DND-41 (cell line): Measurements from ENCODE around the gene TAF1A.

Source experiments
- ATAC-seq: fragments of 200-7000 bp; cut with Tn5 transposase; 3 replicates; pipeline ENCODE4 v1.9.1; 2021; ENCODE audit warnings: low read depth; ENCODE audit not compliant: insufficient read depth
- DNase-seq: peaks from one replicate; pipeline ENCODE4 v3.0.0-alpha.2; 2020
- H2AFZ ChIP-seq: 2 replicates; pipeline ENCODE4 v1.6.0; 2012; ENCODE audit warnings: low read depth, low read length
- H3K27ac ChIP-seq: 2 replicates; pipeline ENCODE4 v1.5.1; 2012; ENCODE audit warnings: low read length, inconsistent platforms
- H3K27me3 ChIP-seq: fragments of 200-600 bp; sonication (generic); 2 replicates; pipeline ENCODE4 v1.6.0; 2012; ENCODE audit warnings: low read length, mild to moderate bottlenecking, inconsistent platforms; ENCODE audit not compliant: insufficient read depth, poor library complexity
- H3K36me3 ChIP-seq: 2 replicates; pipeline ENCODE4 v1.5.1; 2012; ENCODE audit warnings: low read length, inconsistent platforms; ENCODE audit not compliant: insufficient read depth
- H3K4me1 ChIP-seq: 2 replicates; pipeline ENCODE4 v1.5.1; 2012; ENCODE audit warnings: mild to moderate bottlenecking, low read length; ENCODE audit not compliant: insufficient read depth
- H3K4me2 ChIP-seq: 2 replicates; pipeline ENCODE4 v1.6.0; 2012; ENCODE audit warnings: mild to moderate bottlenecking, moderate library complexity, low read length, inconsistent platforms; ENCODE audit not compliant: insufficient read depth
- H3K4me3 ChIP-seq, 2 experiments: fragments of 200-600 bp in 1 of 2; shearing (Covaris generic) in 1 of 2; 2 replicates each; pipeline ENCODE4 v1.5.1; 2012 to 2016; ENCODE audit warnings: inconsistent platforms in 2 of 2, low read length in 2 of 2, mild to moderate bottlenecking in 2 of 2, low read depth in 1 of 2, moderate library complexity in 1 of 2
- H3K79me2 ChIP-seq: 2 replicates; pipeline ENCODE4 v1.6.0; 2012; ENCODE audit warnings: low read length, inconsistent platforms; ENCODE audit not compliant: insufficient read depth
- H3K9ac ChIP-seq: 2 replicates; pipeline ENCODE4 v1.6.0; 2012; ENCODE audit warnings: low read depth, mild to moderate bottlenecking, inconsistent platforms, low read length, moderate library complexity
- H3K9me3 ChIP-seq: 2 replicates; pipeline ENCODE4 v1.5.1; 2012; ENCODE audit warnings: low read length, moderate library complexity, mild to moderate bottlenecking, inconsistent platforms; ENCODE audit not compliant: insufficient read depth, severe bottlenecking
- H4K20me1 ChIP-seq: 2 replicates; pipeline ENCODE4 v1.6.0; 2012; ENCODE audit warnings: low read length; ENCODE audit not compliant: insufficient read depth
- EZH2 ChIP-seq: IDR thresholded peaks from 3 replicates; pipeline ENCODE4 v1.6.1; 2012; ENCODE audit warnings: borderline replicate concordance, low read depth, mild to moderate bottlenecking, moderate library complexity, low read length, inconsistent platforms; ENCODE audit not compliant: severe bottlenecking
- TF ChIP-seq, protein P1 (sequence below): IDR thresholded peaks from 2 replicates; pipeline ENCODE4 v1.5.1; 2012; ENCODE audit warnings: borderline replicate concordance, low read length, moderate library complexity, mild to moderate bottlenecking; ENCODE audit not compliant: poor library complexity, severe bottlenecking; ENCODE audit errors: extremely low read depth

Gene TAF1A

DNA sequence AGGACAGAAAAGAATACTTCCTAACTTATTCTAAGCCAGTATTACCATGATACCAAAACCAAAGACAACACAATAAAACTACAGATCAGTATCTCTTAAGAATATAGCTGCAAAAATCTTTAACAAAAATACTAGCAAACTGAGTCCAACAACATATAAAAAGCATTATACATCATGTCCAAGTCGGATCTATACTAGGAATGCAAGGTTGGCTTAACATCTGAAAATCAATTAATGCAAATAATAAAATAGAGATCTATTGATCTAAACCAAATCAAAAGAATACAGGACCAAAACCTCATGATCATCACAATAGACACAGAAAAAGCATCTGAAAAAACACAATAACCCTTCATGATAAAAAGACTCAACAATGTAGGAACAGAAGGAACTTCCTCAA, 18.9 kb downstream of the TAF1A start:
- Histone ChIP-seq H3K9me3 (no peaks in the 10 kb centered on the region), H3K4me3 (no peak overlapping the region), H3K27me3 (no peaks in the 10 kb centered on the region), H3K27ac (no peak overlapping the region), H3K4me1 (no peaks in the 10 kb centered on the region), H3K36me3 (peaks cover 69% of the 10 kb centered on the region), H3K4me2 (no peak overlapping the region), H3K9ac (no peak overlapping the region), H3K79me2 (no peaks in the 10 kb centered on the region), H2AFZ (no peak overlapping the region), H4K20me1 (no peaks in the 10 kb centered on the region; the same call in 1 of the 2 replicates)
- DNase-seq (no peak), ATAC-seq (no peak)
- no peak for TF ChIP-seq EZH2
- TF ChIP-seq, protein P1, sequence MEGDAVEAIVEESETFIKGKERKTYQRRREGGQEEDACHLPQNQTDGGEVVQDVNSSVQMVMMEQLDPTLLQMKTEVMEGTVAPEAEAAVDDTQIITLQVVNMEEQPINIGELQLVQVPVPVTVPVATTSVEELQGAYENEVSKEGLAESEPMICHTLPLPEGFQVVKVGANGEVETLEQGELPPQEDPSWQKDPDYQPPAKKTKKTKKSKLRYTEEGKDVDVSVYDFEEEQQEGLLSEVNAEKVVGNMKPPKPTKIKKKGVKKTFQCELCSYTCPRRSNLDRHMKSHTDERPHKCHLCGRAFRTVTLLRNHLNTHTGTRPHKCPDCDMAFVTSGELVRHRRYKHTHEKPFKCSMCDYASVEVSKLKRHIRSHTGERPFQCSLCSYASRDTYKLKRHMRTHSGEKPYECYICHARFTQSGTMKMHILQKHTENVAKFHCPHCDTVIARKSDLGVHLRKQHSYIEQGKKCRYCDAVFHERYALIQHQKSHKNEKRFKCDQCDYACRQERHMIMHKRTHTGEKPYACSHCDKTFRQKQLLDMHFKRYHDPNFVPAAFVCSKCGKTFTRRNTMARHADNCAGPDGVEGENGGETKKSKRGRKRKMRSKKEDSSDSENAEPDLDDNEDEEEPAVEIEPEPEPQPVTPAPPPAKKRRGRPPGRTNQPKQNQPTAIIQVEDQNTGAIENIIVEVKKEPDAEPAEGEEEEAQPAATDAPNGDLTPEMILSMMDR: no peak

DNA sequence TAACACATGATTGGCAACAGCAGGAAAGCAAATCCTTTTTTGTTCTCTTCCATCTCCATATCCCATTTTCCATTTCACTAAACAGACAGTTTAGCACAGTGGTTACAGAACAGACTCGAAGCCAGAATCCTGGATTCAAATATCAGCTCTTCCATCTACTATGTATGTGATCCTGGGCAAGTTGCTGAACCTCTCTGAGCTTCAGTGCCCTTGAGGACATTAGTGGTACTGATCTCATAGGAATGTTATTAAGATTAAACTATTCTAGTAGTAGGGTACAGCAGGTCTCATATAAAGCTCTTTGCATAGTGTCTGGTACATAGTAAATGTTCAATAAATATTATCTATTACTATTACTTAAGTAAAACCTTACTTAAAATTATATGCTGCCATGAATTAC, 28.1 kb downstream of the TAF1A start:
- DNase-seq: no peak
- H3K4me1 ChIP-seq: no peaks in the 10 kb centered on the region
- no peaks in the 10 kb centered on the region for H3K27me3 ChIP-seq
- no peak overlapping the region for H3K4me2 ChIP-seq
- no peak; the same call in 2 of the 3 replicates for ATAC-seq
- TF ChIP-seq, protein P1: peak; percentile 14
- TF ChIP-seq EZH2: no peak
- H3K27ac ChIP-seq: no peak overlapping the region
- H3K9me3 ChIP-seq: no peaks in the 10 kb centered on the region
- H4K20me1 ChIP-seq: no peaks in the 10 kb centered on the region; the same call in 1 of the 2 replicates
- H2AFZ ChIP-seq: no peak overlapping the region
- no peak overlapping the region for H3K4me3 ChIP-seq
- H3K36me3 ChIP-seq: peaks cover 67% of the 10 kb centered on the region
- no peak overlapping the region for H3K9ac ChIP-seq
- H3K79me2 ChIP-seq: no peaks in the 10 kb centered on the region

DNA sequence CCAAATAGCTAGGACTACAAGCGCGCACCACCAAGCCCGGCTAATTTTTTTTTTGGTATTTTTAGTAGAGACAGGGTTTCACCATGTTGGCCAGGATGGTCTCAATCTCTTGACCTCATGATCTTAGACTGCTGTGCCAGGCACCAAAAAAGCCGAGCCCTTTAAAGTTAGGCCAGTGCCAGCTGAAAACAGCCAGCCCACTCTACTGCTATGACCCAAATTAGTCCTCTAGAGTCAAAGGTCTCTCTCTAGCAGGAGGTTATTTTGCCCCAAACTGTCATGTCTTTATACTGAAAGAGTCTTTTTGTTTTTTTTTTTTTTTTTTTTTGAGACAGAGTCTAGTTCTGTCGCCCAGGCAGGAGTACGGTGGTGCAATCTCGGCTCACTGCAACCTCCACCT, 32.2 kb downstream of the TAF1A start:
- Histone ChIP-seq H3K36me3 (peaks cover 64% of the 10 kb centered on the region), H3K4me1 (no peaks in the 10 kb centered on the region)

More for the DNA sequence above, 32.2 kb downstream of the TAF1A start:
- Histone ChIP-seq H3K9me3 (no peaks in the 10 kb centered on the region), H4K20me1 (no peaks in the 10 kb centered on the region), H3K9ac (no peak overlapping the region), H2AFZ (no peak overlapping the region), H3K27me3 (no peaks in the 10 kb centered on the region), H3K4me2 (no peak overlapping the region), H3K79me2 (no peaks in the 10 kb centered on the region), H3K27ac (no peak overlapping the region), H3K4me3 (no peak overlapping the region)
- ATAC-seq (no peak), DNase-seq (no peak)
- TF ChIP-seq, protein P1: no peak
- TF ChIP-seq EZH2: no peak
